Dedifferentiated amniotic fluid mesenchymal stem cell (primary cell): Measurements from ENCODE around the gene CDH23.

ENCODE experiments used
- DNase-seq: peaks from one replicate; pipeline ENCODE4 v3.0.0-alpha.2; 2016; ENCODE audit errors: extremely low spot score

The CDH23 gene

DNA sequence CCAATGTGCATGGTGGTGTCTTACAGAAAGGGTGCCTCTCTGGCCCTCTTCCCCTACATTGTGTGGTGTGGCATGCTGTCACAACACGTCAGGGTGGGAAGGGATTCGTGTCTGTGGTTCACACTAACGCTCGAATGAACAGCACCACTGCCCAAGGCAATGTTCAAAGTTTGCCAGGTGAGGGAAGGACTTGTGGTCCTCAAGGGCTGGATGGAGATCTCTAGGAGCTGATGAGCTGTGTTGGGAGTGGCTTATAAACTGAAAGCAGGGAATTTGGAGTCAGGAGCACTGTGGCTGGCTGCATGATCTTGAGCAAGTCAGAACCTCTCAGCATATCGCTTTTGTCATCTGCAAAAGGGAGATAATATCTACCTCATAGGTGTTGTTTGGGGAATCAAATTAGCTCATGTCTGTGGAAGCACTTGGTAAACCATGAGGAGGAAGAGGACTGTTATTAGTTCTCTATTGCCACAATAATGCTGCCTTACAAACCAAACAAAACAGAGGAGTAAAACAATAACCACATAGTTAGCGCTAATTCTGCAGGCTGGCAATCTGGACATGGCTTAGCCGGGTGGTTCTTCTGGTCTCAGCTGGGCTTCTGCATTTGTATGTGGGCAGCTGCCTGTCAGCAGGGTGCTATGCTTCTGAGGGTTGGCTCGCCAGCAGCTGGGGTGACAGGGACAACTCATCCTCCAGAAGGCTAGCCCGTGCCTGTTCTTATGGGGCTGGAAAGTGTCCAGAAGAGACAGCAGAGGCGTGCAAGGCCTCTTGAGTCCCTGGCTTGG, 345.8 kb downstream of the CDH23 start:
- no peak for DNase-seq

- no peak for DNase-seq
These were observed 346.5 kb downstream of the CDH23 start for GRCh38 chr10:71743089-71743838.

GRCh38 chr10:71743866-71744265, 347.1 kb downstream of the CDH23 start:
- no peak for DNase-seq

GRCh38 chr10:71744897-71745663, 348.4 kb downstream of the CDH23 start:
- no peak for DNase-seq

GRCh38 chr10:71745664-71746250, 349.0 kb downstream of the CDH23 start:
- DNase-seq = no peak

GRCh38 chr10:71746344-71747037, 349.8 kb downstream of the CDH23 start:
- no peak for DNase-seq

- no peak for DNase-seq
These were observed 350.4 kb downstream of the CDH23 start for GRCh38 chr10:71747039-71747531.

DNA sequence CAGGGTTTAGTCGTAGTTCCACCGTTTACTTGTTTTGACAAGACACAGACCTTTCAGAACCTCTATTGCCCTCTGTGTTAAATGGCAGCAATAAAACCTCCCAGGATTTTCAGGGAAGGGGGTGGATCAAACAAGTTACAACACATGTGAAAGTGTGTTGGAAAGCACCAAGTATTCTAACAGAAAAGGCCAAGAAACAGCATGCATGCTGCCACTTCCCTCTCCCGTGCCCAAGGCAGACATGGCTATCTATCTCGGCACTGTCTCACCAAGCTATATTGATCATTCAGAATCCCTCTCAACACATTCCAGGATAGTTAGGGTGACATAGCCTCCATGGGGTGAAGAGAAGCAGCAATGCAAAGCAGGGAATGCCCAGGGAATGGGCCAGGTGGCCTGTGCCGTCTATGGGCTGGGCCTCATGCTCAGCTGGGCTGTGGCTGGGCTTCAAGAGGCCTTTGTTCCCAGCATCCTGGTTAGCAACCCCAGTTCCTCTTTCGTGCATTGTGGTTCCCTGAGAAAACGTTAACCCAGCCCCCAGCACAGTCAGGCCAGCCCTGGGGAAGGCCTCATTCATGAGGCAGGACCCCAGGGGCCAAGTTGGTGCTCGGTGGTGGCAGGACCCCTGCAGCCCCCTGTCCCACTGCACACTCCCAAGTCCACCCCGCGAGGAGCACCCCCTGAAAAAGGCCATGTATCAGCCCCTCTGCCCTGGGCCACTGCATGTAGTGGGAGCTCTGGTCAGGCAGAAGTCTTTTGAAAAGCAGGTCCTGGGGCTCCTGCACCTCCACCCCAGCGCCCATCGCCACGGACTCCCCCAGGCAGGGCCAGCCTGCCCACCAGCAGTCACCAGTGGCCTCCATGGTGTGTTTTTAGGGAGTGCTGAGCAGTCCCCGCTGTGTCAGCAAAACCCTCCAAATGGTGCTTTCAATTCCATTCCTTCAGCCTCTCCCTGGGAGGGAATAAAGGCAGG, 351.1 kb downstream of the CDH23 start:
- no peak for DNase-seq

DNA sequence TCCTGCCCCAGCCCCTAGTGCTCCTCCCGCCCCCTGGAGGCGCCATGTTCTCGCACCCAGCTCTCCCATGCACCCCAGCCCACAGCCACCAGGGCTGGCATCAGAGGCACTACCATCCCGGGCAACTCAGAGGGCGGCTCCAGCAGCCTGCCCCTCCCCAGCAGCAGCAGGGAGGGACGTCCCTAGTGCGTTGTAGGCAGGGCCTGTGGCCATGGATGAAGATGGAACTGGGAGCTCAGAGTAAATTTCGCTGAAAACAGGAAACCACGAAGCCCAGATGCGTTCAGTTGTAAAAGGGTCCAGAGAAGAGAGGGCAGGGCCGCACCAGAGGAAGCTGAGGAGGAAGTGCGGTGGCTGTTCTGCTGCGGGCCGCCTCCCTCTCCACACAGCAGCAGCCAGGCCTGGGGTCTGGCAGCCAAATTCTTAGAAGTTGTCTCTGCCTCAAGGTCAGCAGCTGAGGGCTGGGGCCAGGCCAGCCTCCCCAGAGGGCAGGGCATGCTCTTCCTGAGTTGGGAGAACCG, 352.0 kb downstream of the CDH23 start:
- DNase-seq = no peak

DNA sequence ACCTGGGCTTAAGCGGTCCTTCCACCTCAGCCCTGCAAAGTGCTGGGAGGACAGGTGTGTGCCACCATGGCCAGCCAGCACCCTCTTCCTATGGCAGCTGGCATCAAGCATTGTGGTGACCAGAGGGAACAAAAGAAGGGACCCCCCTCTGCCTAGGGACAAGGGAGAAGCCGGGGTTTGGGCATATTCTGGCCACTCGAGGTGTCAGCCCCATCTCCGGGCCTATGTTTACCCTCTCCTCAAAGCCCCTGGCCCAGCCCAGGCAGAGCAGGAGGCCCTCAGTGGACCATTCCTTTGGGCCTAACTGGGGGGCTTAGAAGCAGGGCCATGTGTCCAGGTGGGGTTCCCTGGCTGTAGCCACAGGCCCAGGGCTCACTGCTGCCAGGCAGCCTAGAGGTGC, 352.7 kb downstream of the CDH23 start:
- DNase-seq = no peak

GRCh38 chr10:71750124-71750841, 353.6 kb downstream of the CDH23 start:
- DNase-seq = no peak

GRCh38 chr10:71750986-71751385, 354.3 kb downstream of the CDH23 start:
- no peak for DNase-seq

GRCh38 chr10:71751515-71752224, 354.9 kb downstream of the CDH23 start:
- DNase-seq = no peak

- DNase-seq = no peak
These were observed 355.8 kb downstream of the CDH23 start for GRCh38 chr10:71752391-71753090.

GRCh38 chr10:71753091-71753959, 356.6 kb downstream of the CDH23 start:
- DNase-seq = no peak

- DNase-seq = no peak
These were observed 357.3 kb downstream of the CDH23 start for GRCh38 chr10:71753960-71754505.

- no peak for DNase-seq
These were observed 357.8 kb downstream of the CDH23 start for GRCh38 chr10:71754562-71754961.
